ENCODE measurements around the gene UXS1.

DNA sequence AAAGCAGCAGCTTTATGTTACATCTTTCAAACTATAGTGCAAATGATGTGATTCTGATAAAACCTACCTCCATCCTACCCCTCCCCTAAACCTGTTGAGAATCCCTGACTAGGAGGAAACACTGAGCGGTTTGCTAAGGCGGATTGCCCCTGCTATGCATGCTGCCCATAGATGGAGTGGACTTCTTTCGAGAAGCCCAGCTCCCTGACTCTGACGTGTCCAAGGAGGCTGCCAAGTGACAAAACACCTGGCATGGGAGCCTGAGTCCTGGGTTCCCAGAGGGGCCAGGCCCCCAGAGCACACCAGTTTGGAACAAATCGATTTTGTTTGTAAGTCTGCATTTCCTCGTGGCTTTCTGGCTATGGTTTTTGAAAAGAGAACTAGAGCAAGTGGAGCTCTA, 1.4 kb upstream of the UXS1 start:
- TF ChIP-seq EZH2 (IDR thresholded peaks at IDR 0.05; ENCODE audit: borderline replicate concordance, insufficient read depth, low read depth, low read length, poor library complexity, severe bottlenecking) (no peak), CTCF (IDR thresholded peaks at IDR 0.05) (no peak)
